OCI-LY1 (cell line): Measurements from ENCODE around the gene MTUS2.

Experiments used
- H2AFZ ChIP-seq: fragments of 200-600 bp; sonication (generic), shearing (Covaris generic); 2 replicates; pipeline ENCODE4 v1.6.0; 2014; ENCODE audit warnings: antibody characterized with exemption, mild to moderate bottlenecking, low read length
- H3F3A ChIP-seq: fragments of 200-600 bp; sonication (generic), shearing (Covaris generic); 2 replicates; pipeline ENCODE4 v1.6.0; 2014; ENCODE audit warnings: mild to moderate bottlenecking, antibody characterized with exemption, low read length, moderate library complexity; ENCODE audit not compliant: insufficient read depth
- H3K27ac ChIP-seq: fragments of 200-600 bp; sonication (generic); 2 replicates; pipeline ENCODE4 v1.5.1; 2014; ENCODE audit warnings: low read length, mixed run types, mild to moderate bottlenecking, low read depth; ENCODE audit not compliant: poor library complexity, severe bottlenecking
- H3K27me3 ChIP-seq: fragments of 200-600 bp; sonication (generic); 2 replicates; pipeline ENCODE4 v1.6.0; 2014; ENCODE audit warnings: antibody characterized with exemption, mild to moderate bottlenecking, low read length, moderate library complexity; ENCODE audit not compliant: insufficient read depth
- H3K36me3 ChIP-seq: fragments of 200-600 bp; sonication (generic); 2 replicates; pipeline ENCODE4 v1.6.1; 2014; ENCODE audit warnings: mild to moderate bottlenecking, antibody characterized with exemption, low read length, moderate library complexity, mixed read lengths; ENCODE audit not compliant: insufficient read depth
- H3K4me1 ChIP-seq: fragments of 200-600 bp; sonication (generic); 2 replicates; pipeline ENCODE4 v1.5.1; 2014; ENCODE audit warnings: mild to moderate bottlenecking, low read length, moderate library complexity; ENCODE audit not compliant: insufficient read depth, severe bottlenecking
- H3K4me2 ChIP-seq: fragments of 200-600 bp; sonication (generic), shearing (Covaris generic); 2 replicates; pipeline ENCODE4 v1.6.1; 2014; ENCODE audit warnings: low read length
- H3K4me3 ChIP-seq: fragments of 200-600 bp; sonication (generic); 2 replicates; pipeline ENCODE4 v1.5.1; 2014; ENCODE audit warnings: low read length, low read depth, mild to moderate bottlenecking, mixed read lengths; ENCODE audit not compliant: poor library complexity, severe bottlenecking
- H3K79me2 ChIP-seq: fragments of 200-600 bp; shearing (Covaris generic); 2 replicates; pipeline ENCODE4 v1.6.1; 2016; ENCODE audit warnings: mixed run types, low read length, mixed read lengths; ENCODE audit not compliant: insufficient read depth
- H3K9ac ChIP-seq: fragments of 200-600 bp; sonication (generic), shearing (Covaris generic); 2 replicates; pipeline ENCODE4 v1.6.1; 2014; ENCODE audit warnings: mild to moderate bottlenecking, low read length, mixed read lengths
- H3K9me2 ChIP-seq: fragments of 200-600 bp; sonication (generic), shearing (Covaris generic); 2 replicates; pipeline ENCODE4 v1.6.1; 2014; ENCODE audit warnings: low read depth, mild to moderate bottlenecking, low read length, mixed read lengths
- H3K9me3 ChIP-seq: fragments of 200-600 bp; shearing (Covaris generic); 2 replicates; pipeline ENCODE4 v1.6.1; 2014; ENCODE audit warnings: low read length, mixed read lengths
- H4K20me1 ChIP-seq: fragments of 200-600 bp; sonication (generic), shearing (Covaris generic); 2 replicates; pipeline ENCODE4 v1.6.0; 2016; ENCODE audit warnings: mild to moderate bottlenecking, low read length; ENCODE audit not compliant: insufficient read depth
- EZH2 ChIP-seq: fragments of 200-600 bp; sonication (generic), shearing (Covaris generic); IDR thresholded peaks from 2 replicates; pipeline ENCODE4 v1.8.0; 2017; ENCODE audit warnings: borderline replicate concordance, mixed run types, mild to moderate bottlenecking, antibody characterized with exemption, low read length, moderate library complexity, mixed read lengths
- TF ChIP-seq, protein P1 (sequence below): fragments of 200-600 bp; sonication (generic), shearing (Covaris generic); IDR thresholded peaks from 2 replicates; pipeline ENCODE4 v1.5.1; 2017; ENCODE audit warnings: mild to moderate bottlenecking, antibody characterized with exemption, low read length, moderate library complexity, mixed read lengths

Gene MTUS2

DNA sequence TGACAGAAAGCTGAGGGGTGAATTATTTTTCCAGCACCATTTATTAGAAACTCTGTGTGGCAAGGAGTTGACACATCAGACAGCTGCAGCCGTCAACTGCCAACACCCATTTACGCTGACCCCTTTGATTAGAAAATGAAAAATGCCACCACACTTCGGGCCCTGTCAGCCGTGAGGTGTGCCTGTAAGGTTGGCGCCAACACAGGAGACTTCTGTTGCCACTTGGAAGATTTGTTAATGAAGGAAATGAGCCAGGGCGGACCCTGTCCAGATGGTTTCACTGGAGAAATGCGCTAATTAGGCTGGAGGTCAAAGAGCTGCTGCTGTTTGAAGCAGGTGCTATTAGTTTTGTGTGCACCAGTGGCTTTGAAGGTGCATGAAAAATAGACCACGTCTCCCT is 297.5 kb downstream of the MTUS2 start:
- no peak for TF ChIP-seq EZH2
- TF ChIP-seq, protein P1, sequence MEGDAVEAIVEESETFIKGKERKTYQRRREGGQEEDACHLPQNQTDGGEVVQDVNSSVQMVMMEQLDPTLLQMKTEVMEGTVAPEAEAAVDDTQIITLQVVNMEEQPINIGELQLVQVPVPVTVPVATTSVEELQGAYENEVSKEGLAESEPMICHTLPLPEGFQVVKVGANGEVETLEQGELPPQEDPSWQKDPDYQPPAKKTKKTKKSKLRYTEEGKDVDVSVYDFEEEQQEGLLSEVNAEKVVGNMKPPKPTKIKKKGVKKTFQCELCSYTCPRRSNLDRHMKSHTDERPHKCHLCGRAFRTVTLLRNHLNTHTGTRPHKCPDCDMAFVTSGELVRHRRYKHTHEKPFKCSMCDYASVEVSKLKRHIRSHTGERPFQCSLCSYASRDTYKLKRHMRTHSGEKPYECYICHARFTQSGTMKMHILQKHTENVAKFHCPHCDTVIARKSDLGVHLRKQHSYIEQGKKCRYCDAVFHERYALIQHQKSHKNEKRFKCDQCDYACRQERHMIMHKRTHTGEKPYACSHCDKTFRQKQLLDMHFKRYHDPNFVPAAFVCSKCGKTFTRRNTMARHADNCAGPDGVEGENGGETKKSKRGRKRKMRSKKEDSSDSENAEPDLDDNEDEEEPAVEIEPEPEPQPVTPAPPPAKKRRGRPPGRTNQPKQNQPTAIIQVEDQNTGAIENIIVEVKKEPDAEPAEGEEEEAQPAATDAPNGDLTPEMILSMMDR = no peak
- H3K79me2 ChIP-seq = no peaks in the 10 kb centered on the region
- H3K9me2 ChIP-seq = no peaks in the 10 kb centered on the region
- H3F3A ChIP-seq = no peaks in the 10 kb centered on the region
- no peaks in the 10 kb centered on the region for H3K4me1 ChIP-seq
- no peak overlapping the region for H3K4me3 ChIP-seq
- no peak overlapping the region for H2AFZ ChIP-seq
- H3K27ac ChIP-seq = no peak overlapping the region
- H3K36me3 ChIP-seq = no peaks in the 10 kb centered on the region
- H3K4me2 ChIP-seq = no peak overlapping the region
- H3K9ac ChIP-seq = no peak overlapping the region
- no peaks in the 10 kb centered on the region for H3K27me3 ChIP-seq
- no peaks in the 10 kb centered on the region for H3K9me3 ChIP-seq
- H4K20me1 ChIP-seq = no peaks in the 10 kb centered on the region

DNA sequence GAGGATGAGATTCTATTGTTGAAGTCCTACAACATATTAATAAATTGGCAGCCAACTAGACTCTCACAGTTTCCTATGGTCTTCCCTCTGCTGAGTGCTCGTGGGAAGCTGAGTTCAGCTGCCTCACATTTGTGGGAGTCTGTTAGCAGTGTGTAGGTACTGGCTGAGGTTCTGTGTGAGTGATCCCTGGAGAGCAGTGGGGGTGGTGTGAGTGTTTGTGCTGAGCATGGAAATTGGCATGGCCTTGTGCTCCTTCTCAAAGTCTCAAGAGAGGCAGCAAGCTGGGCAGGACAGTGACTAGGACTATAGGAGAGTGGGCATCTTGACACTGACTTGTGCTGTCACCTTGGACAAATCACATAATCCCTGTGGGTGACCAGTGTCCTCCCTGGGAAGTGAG is 298.3 kb downstream of the MTUS2 start:
- Histone ChIP-seq H3K36me3 (no peaks in the 10 kb centered on the region), H3K9me3 (no peaks in the 10 kb centered on the region), H4K20me1 (no peaks in the 10 kb centered on the region), H3K27ac (no peak overlapping the region), H3K79me2 (no peaks in the 10 kb centered on the region), H3K4me1 (no peaks in the 10 kb centered on the region), H3K9me2 (no peaks in the 10 kb centered on the region), H3K9ac (no peak overlapping the region), H3F3A (no peaks in the 10 kb centered on the region), H3K4me2 (no peak overlapping the region), H2AFZ (no peak overlapping the region), H3K4me3 (no peak overlapping the region), H3K27me3 (no peaks in the 10 kb centered on the region)
- TF ChIP-seq, protein P1 = no peak
- TF ChIP-seq EZH2 = no peak

DNA sequence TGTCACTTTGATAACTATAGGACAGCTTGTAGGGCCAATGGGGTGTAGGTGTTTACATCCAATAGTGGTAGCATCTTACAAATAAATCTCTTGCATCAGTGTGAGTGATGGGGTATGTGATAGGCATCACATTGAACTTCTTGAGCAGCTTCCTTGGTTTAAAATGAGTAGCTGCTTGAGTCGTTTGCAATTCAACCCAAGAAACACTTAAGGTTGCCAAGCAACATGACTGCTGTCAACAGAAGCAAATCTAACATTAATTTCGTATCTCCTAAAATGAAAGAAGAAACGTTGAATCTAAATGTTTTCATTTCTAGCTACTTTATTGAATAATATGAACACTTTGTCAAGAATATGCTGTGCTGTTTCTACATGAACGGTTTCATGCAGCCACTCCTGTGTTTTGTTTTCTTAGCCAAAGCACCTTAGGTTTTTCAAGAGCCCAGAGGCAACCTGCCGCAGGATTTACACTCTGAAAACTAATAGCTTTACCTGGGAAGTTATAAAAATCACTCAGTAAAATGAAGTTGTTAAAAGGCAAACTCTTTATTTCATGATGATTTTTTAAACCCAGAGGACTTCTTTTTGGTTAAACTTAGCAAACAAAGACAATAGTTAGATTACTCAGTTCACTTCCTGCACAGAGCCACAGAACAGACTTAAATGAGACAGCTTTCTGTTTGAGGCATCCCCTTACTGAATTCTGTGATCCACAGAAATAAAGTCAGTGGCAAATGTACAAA is 305.2 kb downstream of the MTUS2 start:
- Histone ChIP-seq H3K4me1 (no peaks in the 10 kb centered on the region), H3K4me3 (no peak overlapping the region), H3F3A (no peaks in the 10 kb centered on the region), H3K79me2 (no peaks in the 10 kb centered on the region), H3K9me2 (no peaks in the 10 kb centered on the region), H3K27me3 (peaks cover 3% of the 10 kb centered on the region; the same call in 1 of the 2 replicates), H3K36me3 (no peaks in the 10 kb centered on the region), H3K4me2 (no peak overlapping the region), H2AFZ (no peak overlapping the region), H4K20me1 (no peaks in the 10 kb centered on the region), H3K9me3 (no peaks in the 10 kb centered on the region), H3K9ac (no peak overlapping the region), H3K27ac (no peak overlapping the region)
- TF ChIP-seq EZH2 = no peak
- TF ChIP-seq, protein P1 = no peak
